HEK293T (cell line): ENCODE results near the gene ZNF780B.

ENCODE experiments used
- CTCF ChIA-PET: fragments of 350-600 bp; formaldehyde crosslinking; extraction: SDS; loops from one replicate; lab custom pipeline; 2021; ENCODE audit warnings: antibody characterized with exemption, inconsistent platforms; lab: Yijun Ruan, JAX
- POLR2A ChIA-PET: fragments of 350-600 bp; formaldehyde crosslinking; extraction: SDS; loops from one replicate; lab custom pipeline; 2020; ENCODE audit warnings: antibody characterized with exemption, inconsistent platforms; lab: Yijun Ruan, JAX
- DNase-seq: peaks from one replicate; pipeline ENCODE4 v3.0.0; 2012; ENCODE audit warnings: mixed read lengths; ENCODE audit errors: extremely low spot score
- ARNT ChIP-seq: fragments of 450-650 bp; IDR thresholded peaks from 2 replicates; pipeline ENCODE4 v1.6.1; 2017; ENCODE audit warnings: mild to moderate bottlenecking
- BHLHE40 ChIP-seq: fragments of 450-650 bp; IDR thresholded peaks from 2 replicates; pipeline ENCODE4 v1.6.1; 2016; ENCODE audit warnings: mild to moderate bottlenecking, moderate library complexity, borderline replicate concordance
- CTBP1 ChIP-seq: fragments of 450-650 bp; IDR thresholded peaks from 2 replicates; pipeline ENCODE4 v1.6.1; 2016; ENCODE audit warnings: borderline replicate concordance
- ELF4 ChIP-seq: fragments of 450-650 bp; IDR thresholded peaks from 2 replicates; pipeline ENCODE4 v1.6.1; 2017; ENCODE audit warnings: antibody characterized with exemption
- FOXA1 ChIP-seq: fragments of 450-650 bp; IDR thresholded peaks from 2 replicates; pipeline ENCODE4 v1.6.1; 2016; ENCODE audit warnings: mild to moderate bottlenecking
- FOXK2 ChIP-seq: fragments of 450-650 bp; IDR thresholded peaks from 2 replicates; pipeline ENCODE4 v1.6.1; 2016; ENCODE audit warnings: mild to moderate bottlenecking
- FOXM1 ChIP-seq: fragments of 450-650 bp; IDR thresholded peaks from 2 replicates; pipeline ENCODE4 v1.6.1; 2017; ENCODE audit warnings: mild to moderate bottlenecking, borderline replicate concordance
- HDGF ChIP-seq: fragments of 450-650 bp; IDR thresholded peaks from 2 replicates; pipeline ENCODE4 v1.6.1; 2017; ENCODE audit warnings: antibody characterized with exemption, borderline replicate concordance
- L3MBTL2 ChIP-seq: fragments of 450-650 bp; conservative IDR thresholded peaks from 2 replicates; pipeline ENCODE4 v1.6.1; 2016; ENCODE audit warnings: mild to moderate bottlenecking
- LEF1 ChIP-seq: fragments of 450-650 bp; IDR thresholded peaks from 2 replicates; pipeline ENCODE4 v1.6.1; 2017; ENCODE audit warnings: mild to moderate bottlenecking, borderline replicate concordance
- NFRKB ChIP-seq: fragments of 450-650 bp; IDR thresholded peaks from 2 replicates; pipeline ENCODE4 v1.6.1; 2016; ENCODE audit warnings: mild to moderate bottlenecking, moderate library complexity
- PKNOX1 ChIP-seq: fragments of 450-650 bp; IDR thresholded peaks from 2 replicates; pipeline ENCODE4 v1.6.1; 2016
- SP1 ChIP-seq: fragments of 450-650 bp; IDR thresholded peaks from 2 replicates; pipeline ENCODE4 v1.6.1; 2017
- SUZ12 ChIP-seq: fragments of 450-650 bp; IDR thresholded peaks from 2 replicates; pipeline ENCODE4 v1.6.1; 2016; ENCODE audit warnings: mild to moderate bottlenecking
- TARDBP ChIP-seq: fragments of 450-650 bp; IDR thresholded peaks from 2 replicates; pipeline ENCODE4 v1.6.1; 2016
- ZNF384 ChIP-seq: fragments of 450-650 bp; IDR thresholded peaks from 2 replicates; pipeline ENCODE4 v1.6.1; 2016

ZNF780B gene

GRCh38 chr19:40055832-40056504, at the start of gene ZNF780B:
Gene ZNF780B, minus strand, starts transcription at chr19:40056231. Its CDS starts 5,899 bp downstream, at chr19:40050332.
- no peak for TF ChIP-seq FOXM1
- no peak for TF ChIP-seq NFRKB
- peak; percentile 80 for TF ChIP-seq L3MBTL2
- no peak for TF ChIP-seq LEF1
- no peak for TF ChIP-seq FOXK2
- TF ChIP-seq ELF4: no peak
- no peak for TF ChIP-seq CTBP1
- peak; percentile 36; the same call in 1 of the 2 replicates for TF ChIP-seq PKNOX1
- TF ChIP-seq FOXA1: no peak
- POLR2A ChIA-PET: interaction anchor here (0.6 kb wide), 1 partner anchor 546 kb away, joined by 3 read pairs; no protein-coding TSS in a partner anchor
- CTCF ChIA-PET: no interaction called here
- peak; percentile 53 for DNase-seq

- DNase-seq: no peak
- CTCF ChIA-PET: no interaction called here
- no peak for TF ChIP-seq ELF4
- TF ChIP-seq ARNT: no peak
- TF ChIP-seq CTBP1: no peak
- no peak for TF ChIP-seq FOXK2
- TF ChIP-seq TARDBP: no peak
- no peak for TF ChIP-seq FOXA1
- TF ChIP-seq HDGF: no peak
- TF ChIP-seq LEF1: no peak
- no peak for TF ChIP-seq NFRKB
- no peak for TF ChIP-seq L3MBTL2
- TF ChIP-seq PKNOX1: no peak
- TF ChIP-seq BHLHE40: no peak
- TF ChIP-seq ZNF384: no peak
- TF ChIP-seq FOXM1: no peak
- no peak for TF ChIP-seq SP1
- no peak for TF ChIP-seq SUZ12
- POLR2A ChIA-PET: no interaction called here
Observed at GRCh38 chr19:40104754-40105153, 48.7 kb upstream of the ZNF780B start.

GRCh38 chr19:40103600-40103999, 47.6 kb upstream of the ZNF780B start:
- TF ChIP-seq FOXK2: no peak
- TF ChIP-seq NFRKB: no peak
- no peak for TF ChIP-seq L3MBTL2
- no peak for TF ChIP-seq PKNOX1
- no peak for TF ChIP-seq LEF1
- no peak for TF ChIP-seq ARNT
- TF ChIP-seq ELF4: no peak
- TF ChIP-seq BHLHE40: no peak
- no peak for TF ChIP-seq ZNF384
- TF ChIP-seq SUZ12: no peak
- no peak for TF ChIP-seq HDGF
- no peak for TF ChIP-seq SP1
- no peak for TF ChIP-seq FOXA1
- no peak for TF ChIP-seq TARDBP
- TF ChIP-seq FOXM1: no peak
- no peak for TF ChIP-seq CTBP1
- POLR2A ChIA-PET: no interaction called here
- CTCF ChIA-PET: interaction anchor here (0.7 kb wide), 1 partner anchor 75 kb away, joined by 5 read pairs; no protein-coding TSS in a partner anchor
- no peak for DNase-seq

GRCh38 chr19:40101813-40102212, 45.8 kb upstream of the ZNF780B start:
- ChIA-PET POLR2A (no interaction called here), CTCF (no interaction called here)
- TF ChIP-seq FOXK2 (no peak), L3MBTL2 (no peak), ARNT (no peak), ZNF384 (no peak), FOXM1 (no peak), PKNOX1 (no peak), SP1 (no peak), LEF1 (no peak), TARDBP (no peak)

GRCh38 chr19:40093416-40093815, 37.4 kb upstream of the ZNF780B start:
- TF ChIP-seq BHLHE40: no peak
- TF ChIP-seq SUZ12: no peak
- DNase-seq: no peak
- ChIA-PET CTCF (no interaction called here), POLR2A (no interaction called here)

More at GRCh38 chr19:40101813-40102212, 45.8 kb upstream of the ZNF780B start:
- no peak for DNase-seq
